ENCODE results near the gene PNRC1. TPM values are rescaled to one million over a fixed set of nuclear protein-coding genes. Genes with fewer than 3 reads are reported as not detected.

The PNRC1 gene
- total and polyA plus RNA-seq, 2 experiments from 2014 or later = 35.0 to 38.6 TPM

GRCh38 chr6:89081423-89082322, 1.1 kb downstream of the PNRC1 start:
- no peaks in the 10 kb centered on the region for H3K9me2 ChIP-seq (ENCODE audit: insufficient read depth)
- peak; percentile 51 for ATAC-seq
- peaks cover 40% of the 10 kb centered on the region for H3K4me1 ChIP-seq (ENCODE audit: insufficient read depth)
- peaks cover 11% of the 10 kb centered on the region for H3K36me3 Mint-ChIP-seq (ENCODE audit: low read depth)
- H3K9me3 Mint-ChIP-seq = no peaks in the 10 kb centered on the region; the same call in 2 of the 3 replicates
- H4K20me1 ChIP-seq (replicated peaks; ENCODE audit: insufficient read depth) = peaks cover 24% of the 10 kb centered on the region
- H3K4me3 ChIP-seq = peak overlapping the region; percentile 86
- H3K27ac Mint-ChIP-seq = peak overlapping the region; percentile 90
- DNase-seq (ENCODE audit: low spot score) = peak; percentile 95
- H3K36me3 ChIP-seq (ENCODE audit: insufficient read depth) = peaks cover 5% of the 10 kb centered on the region; the same call in 1 of the 2 replicates
- H3F3A ChIP-seq (replicated peaks; ENCODE audit: low read depth) = no peaks in the 10 kb centered on the region
- TF ChIP-seq, protein P1, sequence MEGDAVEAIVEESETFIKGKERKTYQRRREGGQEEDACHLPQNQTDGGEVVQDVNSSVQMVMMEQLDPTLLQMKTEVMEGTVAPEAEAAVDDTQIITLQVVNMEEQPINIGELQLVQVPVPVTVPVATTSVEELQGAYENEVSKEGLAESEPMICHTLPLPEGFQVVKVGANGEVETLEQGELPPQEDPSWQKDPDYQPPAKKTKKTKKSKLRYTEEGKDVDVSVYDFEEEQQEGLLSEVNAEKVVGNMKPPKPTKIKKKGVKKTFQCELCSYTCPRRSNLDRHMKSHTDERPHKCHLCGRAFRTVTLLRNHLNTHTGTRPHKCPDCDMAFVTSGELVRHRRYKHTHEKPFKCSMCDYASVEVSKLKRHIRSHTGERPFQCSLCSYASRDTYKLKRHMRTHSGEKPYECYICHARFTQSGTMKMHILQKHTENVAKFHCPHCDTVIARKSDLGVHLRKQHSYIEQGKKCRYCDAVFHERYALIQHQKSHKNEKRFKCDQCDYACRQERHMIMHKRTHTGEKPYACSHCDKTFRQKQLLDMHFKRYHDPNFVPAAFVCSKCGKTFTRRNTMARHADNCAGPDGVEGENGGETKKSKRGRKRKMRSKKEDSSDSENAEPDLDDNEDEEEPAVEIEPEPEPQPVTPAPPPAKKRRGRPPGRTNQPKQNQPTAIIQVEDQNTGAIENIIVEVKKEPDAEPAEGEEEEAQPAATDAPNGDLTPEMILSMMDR (conservative IDR thresholded peaks at IDR 0.05; ENCODE audit: low read depth in 2 of 2) = no peak
- TF ChIP-seq NANOG (IDR thresholded peaks at IDR 0.05; ENCODE audit: borderline replicate concordance) = no peak
- no peak for TF ChIP-seq EZH2phosphoT487 (IDR thresholded peaks at IDR 0.05; ENCODE audit: unreplicated experiment)
- no peak for TF ChIP-seq ZNF114 (CRISPR knock-in tag; IDR thresholded peaks at IDR 0.05)
- no peak for TF ChIP-seq JUNB (IDR thresholded peaks at IDR 0.05; ENCODE audit: unreplicated experiment)
- TF ChIP-seq CREB1 (CRISPR knock-in tag; IDR thresholded peaks at IDR 0.05; ENCODE audit: low read depth) = peak; percentile 94
- TF ChIP-seq, protein P2, sequence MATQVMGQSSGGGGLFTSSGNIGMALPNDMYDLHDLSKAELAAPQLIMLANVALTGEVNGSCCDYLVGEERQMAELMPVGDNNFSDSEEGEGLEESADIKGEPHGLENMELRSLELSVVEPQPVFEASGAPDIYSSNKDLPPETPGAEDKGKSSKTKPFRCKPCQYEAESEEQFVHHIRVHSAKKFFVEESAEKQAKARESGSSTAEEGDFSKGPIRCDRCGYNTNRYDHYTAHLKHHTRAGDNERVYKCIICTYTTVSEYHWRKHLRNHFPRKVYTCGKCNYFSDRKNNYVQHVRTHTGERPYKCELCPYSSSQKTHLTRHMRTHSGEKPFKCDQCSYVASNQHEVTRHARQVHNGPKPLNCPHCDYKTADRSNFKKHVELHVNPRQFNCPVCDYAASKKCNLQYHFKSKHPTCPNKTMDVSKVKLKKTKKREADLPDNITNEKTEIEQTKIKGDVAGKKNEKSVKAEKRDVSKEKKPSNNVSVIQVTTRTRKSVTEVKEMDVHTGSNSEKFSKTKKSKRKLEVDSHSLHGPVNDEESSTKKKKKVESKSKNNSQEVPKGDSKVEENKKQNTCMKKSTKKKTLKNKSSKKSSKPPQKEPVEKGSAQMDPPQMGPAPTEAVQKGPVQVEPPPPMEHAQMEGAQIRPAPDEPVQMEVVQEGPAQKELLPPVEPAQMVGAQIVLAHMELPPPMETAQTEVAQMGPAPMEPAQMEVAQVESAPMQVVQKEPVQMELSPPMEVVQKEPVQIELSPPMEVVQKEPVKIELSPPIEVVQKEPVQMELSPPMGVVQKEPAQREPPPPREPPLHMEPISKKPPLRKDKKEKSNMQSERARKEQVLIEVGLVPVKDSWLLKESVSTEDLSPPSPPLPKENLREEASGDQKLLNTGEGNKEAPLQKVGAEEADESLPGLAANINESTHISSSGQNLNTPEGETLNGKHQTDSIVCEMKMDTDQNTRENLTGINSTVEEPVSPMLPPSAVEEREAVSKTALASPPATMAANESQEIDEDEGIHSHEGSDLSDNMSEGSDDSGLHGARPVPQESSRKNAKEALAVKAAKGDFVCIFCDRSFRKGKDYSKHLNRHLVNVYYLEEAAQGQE (IDR thresholded peaks at IDR 0.05; ENCODE audit: unreplicated experiment) = no peak
- TF ChIP-seq POLR2AphosphoS5 (IDR thresholded peaks at IDR 0.05; ENCODE audit: low read depth) = peak; percentile 67; the same call in 1 of the 2 replicates
- no peak for TF ChIP-seq ZNF331 (CRISPR knock-in tag; IDR thresholded peaks at IDR 0.05; ENCODE audit: low read depth)
- TF ChIP-seq ETS1 (IDR thresholded peaks at IDR 0.05) = no peak
- TF ChIP-seq ZNF462 (CRISPR knock-in tag; IDR thresholded peaks at IDR 0.05) = no peak
- H3K4me1 Mint-ChIP-seq = peaks cover 36% of the 10 kb centered on the region
- peak overlapping the region; percentile 94 for H3K4me2 ChIP-seq
- peak overlapping the region; percentile 90 for H3K4me3 Mint-ChIP-seq
- H3K27me3 ChIP-seq (ENCODE audit: insufficient read depth) = peaks cover 21% of the 10 kb centered on the region
- H2AFZ ChIP-seq = 0 out of 2 replicates have a peak overlapping the region, but pooled peaks have one; percentile 39
- peaks cover 26% of the 10 kb centered on the region for H3K79me2 ChIP-seq (replicated peaks; ENCODE audit: insufficient read depth)
- H3K27ac ChIP-seq (ENCODE audit: low read depth) = 0 out of 2 replicates have a peak overlapping the region, but pooled peaks have one; percentile 26
- peaks cover 20% of the 10 kb centered on the region for H3K27me3 Mint-ChIP-seq (ENCODE audit: insufficient read depth, low read depth, poor library complexity)

Measured in GM23338 (cell line).